IPS-18a (cell line): ENCODE data around the gene ANTXRL.
"Not testable (repeated sequence)": the region's sequence is repeated elsewhere in the genome, so short reads cannot be mapped to it uniquely, and the experiment has no call there.

Source experiments
- H3K27ac ChIP-seq: one replicate; pipeline ENCODE4 v1.5.1; 2013; ENCODE audit warnings: low read length
- H3K27me3 ChIP-seq: one replicate; pipeline ENCODE4 v1.6.1; 2013; ENCODE audit warnings: mild to moderate bottlenecking, low read length; ENCODE audit not compliant: control insufficient read depth, insufficient read depth
- H3K36me3 ChIP-seq: one replicate; pipeline ENCODE4 v1.6.1; 2013; ENCODE audit warnings: low read depth, low read length; ENCODE audit not compliant: control insufficient read depth
- H3K4me1 ChIP-seq: one replicate; pipeline ENCODE4 v1.6.1; 2013; ENCODE audit warnings: low read depth, low read length; ENCODE audit not compliant: control insufficient read depth
- H3K4me3 ChIP-seq: one replicate; pipeline ENCODE4 v1.5.1; 2013; ENCODE audit warnings: low read length
- H3K9ac ChIP-seq: one replicate; pipeline ENCODE4 v1.6.1; 2013; ENCODE audit warnings: mild to moderate bottlenecking, low read length, moderate library complexity
- H3K9me3 ChIP-seq: one replicate; pipeline ENCODE4 v1.6.1; 2013; ENCODE audit warnings: low read depth, low read length; ENCODE audit not compliant: control insufficient read depth

The ANTXRL gene

DNA sequence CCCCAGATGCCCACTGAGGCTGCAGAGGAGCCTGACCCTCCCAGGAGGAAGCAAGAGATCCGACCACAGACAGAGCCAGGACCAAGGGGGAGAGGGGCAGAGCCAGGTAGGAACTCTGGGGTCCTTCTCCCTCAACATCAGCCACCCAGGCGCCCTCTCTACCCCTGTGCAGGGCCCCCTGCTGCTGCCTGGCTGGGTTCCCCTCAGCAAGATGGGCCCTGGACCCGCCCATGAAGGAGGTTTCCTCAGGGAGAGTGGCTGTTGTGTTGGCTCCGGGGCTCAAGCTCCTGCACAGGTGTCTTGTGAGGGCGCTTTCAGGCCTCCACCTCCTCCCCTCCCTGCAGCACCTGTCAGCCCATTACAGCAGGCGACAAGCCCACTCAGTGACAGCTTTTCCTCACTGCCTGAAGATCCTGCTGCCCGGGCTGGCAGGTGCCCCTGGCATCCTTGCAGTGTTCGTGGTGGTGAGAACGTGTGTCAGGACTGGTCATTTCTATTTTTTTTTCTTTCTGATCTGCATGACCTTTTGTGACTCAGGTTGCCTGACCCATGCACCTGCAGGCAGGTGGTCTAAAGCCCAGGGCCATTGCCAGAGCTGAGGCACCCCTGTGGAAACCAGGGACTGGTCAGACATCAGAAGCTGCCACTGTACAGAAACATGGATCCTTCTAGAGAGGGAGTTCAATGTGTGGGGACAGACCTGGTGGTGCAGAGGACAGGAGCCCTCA lies 37.0 kb upstream of the ANTXRL start:
- H3K4me1 ChIP-seq, H3K27me3 ChIP-seq, H3K4me3 ChIP-seq, H3K27ac ChIP-seq, H3K36me3 ChIP-seq, H3K9me3 ChIP-seq, H3K9ac ChIP-seq: not testable (repeated sequence)

DNA sequence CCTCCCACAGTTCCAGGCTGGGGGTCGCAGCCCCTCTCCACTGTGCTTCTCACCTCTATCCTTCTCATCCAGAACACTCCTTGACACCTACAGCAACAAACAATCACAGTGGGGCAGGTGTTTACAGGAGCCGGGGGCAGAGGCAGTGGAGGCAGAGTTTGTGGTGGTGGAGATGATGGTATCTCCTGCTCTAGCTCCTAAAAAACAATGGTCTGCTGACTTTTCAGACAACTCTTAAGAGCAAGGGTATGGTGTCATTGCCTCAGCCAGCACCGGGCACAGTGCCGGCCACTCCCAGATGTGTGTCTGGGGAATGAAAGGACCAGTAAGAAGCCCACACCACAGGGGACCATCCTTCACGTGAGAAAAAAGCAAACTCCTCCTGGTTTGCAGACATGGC lies 36.3 kb upstream of the ANTXRL start:
- no peaks in the 10 kb centered on the region for H3K27me3 ChIP-seq
- H3K36me3 ChIP-seq, result no peaks in the 10 kb centered on the region
- no peak overlapping the region for H3K4me3 ChIP-seq
- no peak overlapping the region for H3K9ac ChIP-seq
- H3K4me1 ChIP-seq, result no peaks in the 10 kb centered on the region
- no peaks in the 10 kb centered on the region for H3K9me3 ChIP-seq
- no peak overlapping the region for H3K27ac ChIP-seq

DNA sequence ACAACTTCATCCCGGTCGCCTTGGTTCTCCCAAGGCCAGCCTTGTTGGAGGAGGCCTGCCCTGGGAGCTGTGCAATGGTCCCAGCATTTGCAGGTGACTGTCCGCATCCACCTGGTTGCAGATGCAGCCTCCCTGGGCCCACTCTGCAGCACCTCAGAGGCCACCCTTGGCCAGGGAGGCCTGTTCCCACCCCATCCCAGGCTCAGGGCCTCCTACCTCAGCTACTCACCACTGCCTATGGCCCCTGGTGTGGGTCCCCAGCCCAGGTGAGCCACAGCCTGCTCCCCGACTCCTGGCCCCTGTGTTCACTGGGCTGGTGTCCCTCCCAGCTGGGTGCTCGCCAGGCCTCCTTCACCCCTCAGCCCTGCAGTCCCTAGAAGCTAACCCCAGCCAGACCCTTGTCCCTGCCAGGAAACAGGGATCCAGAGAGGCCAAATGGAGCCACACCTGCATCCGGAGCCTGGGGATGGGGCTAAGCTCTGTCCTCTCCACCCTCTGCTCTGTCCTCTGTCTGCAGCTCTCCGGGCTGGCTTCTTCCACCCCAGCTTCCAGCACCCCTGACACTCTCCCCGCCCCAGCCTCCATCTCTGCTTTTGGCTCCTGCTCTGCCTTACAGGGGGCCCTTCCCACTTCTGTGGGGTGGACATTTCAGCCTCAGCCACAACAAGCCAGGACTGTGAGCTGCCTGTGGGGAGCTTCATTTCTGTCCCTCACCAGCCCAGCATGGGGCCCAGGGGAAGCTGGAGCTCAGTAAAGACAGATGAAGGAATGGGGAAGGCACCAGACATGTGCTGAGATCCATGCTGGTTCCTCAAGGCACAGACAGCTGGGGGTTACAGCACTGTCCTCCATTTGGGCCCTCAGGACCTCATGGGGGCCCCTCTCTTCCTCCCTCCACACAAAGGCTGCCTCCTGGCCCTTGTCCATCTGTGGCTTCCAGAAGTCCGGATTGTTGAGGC lies 35.6 kb upstream of the ANTXRL start:
- no peaks in the 10 kb centered on the region for H3K4me1 ChIP-seq
- no peaks in the 10 kb centered on the region for H3K9me3 ChIP-seq
- H3K4me3 ChIP-seq, result no peak overlapping the region
- no peak overlapping the region for H3K9ac ChIP-seq
- no peaks in the 10 kb centered on the region for H3K27me3 ChIP-seq
- H3K27ac ChIP-seq, result no peak overlapping the region
- no peaks in the 10 kb centered on the region for H3K36me3 ChIP-seq

DNA sequence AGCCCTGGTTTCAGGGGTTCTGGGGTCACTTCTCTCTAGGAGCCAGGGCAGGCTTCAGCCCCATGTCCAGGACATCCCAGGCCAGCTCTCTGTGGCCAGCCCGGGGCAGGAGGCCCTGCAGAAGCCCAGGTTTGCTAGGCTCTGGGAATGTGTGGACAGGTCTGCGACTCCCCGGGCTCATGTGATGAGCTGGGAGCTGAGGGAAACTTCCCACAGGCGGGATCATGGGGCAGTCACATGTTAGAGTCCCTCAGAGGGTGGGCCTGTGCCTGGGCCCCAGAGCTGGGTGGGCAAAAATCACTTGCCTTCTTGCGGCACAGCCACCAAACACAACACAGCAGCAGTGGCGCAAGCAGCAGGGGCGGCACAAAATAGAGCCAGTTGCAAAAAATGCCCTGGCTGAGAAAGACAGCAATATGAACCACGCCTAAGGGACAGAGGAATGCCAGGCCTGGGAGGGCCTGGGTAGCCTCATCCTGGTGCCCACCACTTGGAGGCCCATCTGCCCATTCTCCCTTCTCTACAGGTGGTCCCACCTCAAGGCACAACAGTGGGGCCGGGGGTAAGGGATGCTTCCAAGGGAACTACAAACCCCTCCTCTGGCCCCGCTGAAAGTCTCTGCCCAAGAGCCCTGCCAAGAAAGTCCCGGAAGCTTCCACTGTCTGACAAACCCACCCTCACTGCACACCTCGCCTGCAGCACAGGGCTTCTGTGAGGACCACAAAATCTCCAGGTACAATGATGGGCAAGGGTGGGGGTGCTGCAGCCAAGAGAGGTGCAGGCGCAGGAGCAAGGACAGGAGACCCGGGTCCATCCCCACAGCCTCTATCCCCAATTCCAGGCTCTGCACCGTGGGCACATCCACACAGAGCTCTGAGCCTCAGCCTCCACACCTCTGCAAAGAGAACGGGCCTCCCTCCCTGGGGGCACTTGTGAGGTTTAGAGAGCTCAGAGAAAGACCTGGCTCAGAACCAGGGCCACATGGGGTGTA lies 34.6 kb upstream of the ANTXRL start:
- H3K4me1 ChIP-seq, result no peaks in the 10 kb centered on the region
- no peaks in the 10 kb centered on the region for H3K36me3 ChIP-seq
- H3K9ac ChIP-seq, result no peak overlapping the region
- no peaks in the 10 kb centered on the region for H3K9me3 ChIP-seq
- H3K4me3 ChIP-seq, result no peak overlapping the region
- H3K27ac ChIP-seq, result no peak overlapping the region
- H3K27me3 ChIP-seq, result no peaks in the 10 kb centered on the region

DNA sequence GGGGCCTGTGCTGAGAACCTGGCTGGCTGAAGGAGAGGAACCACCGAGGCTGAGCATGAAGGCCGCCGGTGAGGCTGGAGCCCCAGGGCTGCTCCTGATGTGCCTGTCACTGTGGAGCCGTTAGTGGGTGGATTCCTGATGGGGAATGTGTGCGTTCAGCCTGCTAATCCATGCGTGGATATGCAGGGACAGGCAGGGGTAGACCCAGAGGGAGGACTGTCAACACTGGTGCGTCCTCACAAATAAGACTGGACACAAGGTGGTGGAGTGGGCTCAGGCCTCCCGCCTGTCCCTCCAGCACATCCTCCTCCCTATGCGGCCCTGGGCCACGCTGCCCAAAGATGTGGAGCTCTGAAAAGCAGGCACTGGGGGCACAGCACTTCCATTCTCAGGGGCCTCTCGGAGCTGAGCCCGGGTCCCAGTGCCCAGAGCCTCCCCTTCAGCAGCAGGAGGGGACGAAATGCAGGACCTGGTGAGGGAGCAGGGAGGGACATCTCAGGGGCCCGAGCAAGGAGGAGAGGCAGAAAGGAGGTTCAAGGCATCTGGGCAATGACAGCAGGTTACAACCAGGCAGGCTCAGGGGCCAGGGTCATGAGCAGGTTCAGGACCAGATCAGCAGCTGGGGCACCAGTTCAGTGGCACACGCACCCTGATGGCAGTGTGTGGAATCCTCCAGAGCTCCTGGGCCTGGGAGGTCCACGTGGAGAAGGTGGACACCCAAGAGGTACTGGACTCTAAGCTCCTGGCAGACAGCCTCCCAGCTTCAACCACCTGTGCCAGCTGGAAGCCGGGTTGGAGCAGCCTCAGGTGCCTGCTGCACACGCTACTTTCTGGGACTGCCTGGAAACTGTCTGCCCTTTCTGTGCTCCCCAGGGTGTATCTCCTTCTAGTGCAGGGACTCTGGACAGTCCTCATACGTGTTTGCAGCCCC lies 33.5 kb upstream of the ANTXRL start:
- H3K36me3 ChIP-seq, result no peaks in the 10 kb centered on the region
- no peak overlapping the region for H3K4me3 ChIP-seq
- no peaks in the 10 kb centered on the region for H3K9me3 ChIP-seq

DNA sequence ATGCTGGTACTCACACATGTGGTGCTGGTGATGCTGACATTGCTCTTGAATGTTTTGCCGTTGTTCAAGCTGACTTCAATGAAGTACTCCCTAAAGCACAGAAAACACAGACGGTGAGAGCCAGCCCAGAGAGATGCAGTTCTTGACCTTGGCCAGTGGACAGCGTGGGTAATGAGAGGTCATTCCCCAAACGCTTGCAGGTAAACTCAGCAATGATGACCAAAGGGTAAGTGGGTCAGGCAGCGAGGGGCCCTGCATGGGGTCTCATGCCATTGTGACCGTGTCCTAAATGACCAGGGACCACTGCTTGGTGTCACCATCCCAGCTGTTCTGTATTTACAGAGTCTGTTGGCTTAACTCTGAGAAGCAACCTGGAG lies 32.8 kb upstream of the ANTXRL start:
- no peaks in the 10 kb centered on the region for H3K4me1 ChIP-seq
- no peak overlapping the region for H3K4me3 ChIP-seq
- H3K9ac ChIP-seq, result no peak overlapping the region
- no peaks in the 10 kb centered on the region for H3K9me3 ChIP-seq
- H3K27me3 ChIP-seq, result no peaks in the 10 kb centered on the region
- no peaks in the 10 kb centered on the region for H3K36me3 ChIP-seq
- H3K27ac ChIP-seq, result no peak overlapping the region

More for the DNA sequence above, 33.5 kb upstream of the ANTXRL start:
- H3K4me1 ChIP-seq, result no peaks in the 10 kb centered on the region
- no peaks in the 10 kb centered on the region for H3K27me3 ChIP-seq
- no peak overlapping the region for H3K9ac ChIP-seq
- H3K27ac ChIP-seq, result no peak overlapping the region

DNA sequence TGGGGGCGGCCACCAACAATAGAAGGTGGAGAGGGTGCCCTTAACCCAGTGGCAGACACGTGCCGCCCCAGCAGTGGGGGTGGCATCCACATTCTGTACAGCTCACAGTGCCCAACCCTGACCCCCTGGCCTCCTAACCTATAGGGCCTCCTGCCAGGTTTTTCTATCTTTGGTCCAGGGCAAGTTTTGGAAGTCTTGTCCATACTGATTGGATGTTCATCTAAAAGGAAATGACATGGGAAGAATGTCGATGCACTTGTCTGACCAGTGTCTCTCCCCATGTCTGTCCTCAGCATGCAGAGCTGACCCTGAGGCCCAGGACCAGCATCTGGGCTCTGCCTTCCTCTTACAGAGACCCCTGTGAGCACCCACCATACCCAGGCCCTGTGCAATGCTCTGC lies 32.3 kb upstream of the ANTXRL start:
- Histone ChIP-seq H3K9ac (no peak overlapping the region), H3K27ac (no peak overlapping the region), H3K4me1 (no peaks in the 10 kb centered on the region), H3K4me3 (no peak overlapping the region), H3K36me3 (no peaks in the 10 kb centered on the region), H3K27me3 (no peaks in the 10 kb centered on the region), H3K9me3 (no peaks in the 10 kb centered on the region)

DNA sequence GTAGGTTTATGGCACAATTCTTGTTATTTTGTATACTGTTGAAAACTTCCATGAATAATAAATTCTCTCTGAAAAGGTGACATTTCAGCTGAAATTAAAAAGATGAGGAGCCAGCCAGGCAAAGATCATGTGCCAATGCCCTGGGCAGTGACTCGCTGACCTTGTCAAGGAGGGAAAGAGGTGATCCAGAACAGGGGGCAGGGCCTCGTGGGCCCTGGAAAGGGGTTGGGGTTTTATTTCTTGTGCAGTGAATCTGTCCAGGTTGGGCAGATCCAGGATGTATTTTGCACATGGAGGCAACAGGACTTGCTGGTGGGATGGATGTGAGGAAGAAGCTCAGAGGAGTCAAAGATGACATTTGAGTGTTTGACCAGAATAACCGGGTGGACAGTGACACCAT lies 31.6 kb upstream of the ANTXRL start:
- H3K4me3 ChIP-seq, H3K27ac ChIP-seq, H3K27me3 ChIP-seq, H3K36me3 ChIP-seq, H3K4me1 ChIP-seq, H3K9me3 ChIP-seq, H3K9ac ChIP-seq: not testable (repeated sequence)

DNA sequence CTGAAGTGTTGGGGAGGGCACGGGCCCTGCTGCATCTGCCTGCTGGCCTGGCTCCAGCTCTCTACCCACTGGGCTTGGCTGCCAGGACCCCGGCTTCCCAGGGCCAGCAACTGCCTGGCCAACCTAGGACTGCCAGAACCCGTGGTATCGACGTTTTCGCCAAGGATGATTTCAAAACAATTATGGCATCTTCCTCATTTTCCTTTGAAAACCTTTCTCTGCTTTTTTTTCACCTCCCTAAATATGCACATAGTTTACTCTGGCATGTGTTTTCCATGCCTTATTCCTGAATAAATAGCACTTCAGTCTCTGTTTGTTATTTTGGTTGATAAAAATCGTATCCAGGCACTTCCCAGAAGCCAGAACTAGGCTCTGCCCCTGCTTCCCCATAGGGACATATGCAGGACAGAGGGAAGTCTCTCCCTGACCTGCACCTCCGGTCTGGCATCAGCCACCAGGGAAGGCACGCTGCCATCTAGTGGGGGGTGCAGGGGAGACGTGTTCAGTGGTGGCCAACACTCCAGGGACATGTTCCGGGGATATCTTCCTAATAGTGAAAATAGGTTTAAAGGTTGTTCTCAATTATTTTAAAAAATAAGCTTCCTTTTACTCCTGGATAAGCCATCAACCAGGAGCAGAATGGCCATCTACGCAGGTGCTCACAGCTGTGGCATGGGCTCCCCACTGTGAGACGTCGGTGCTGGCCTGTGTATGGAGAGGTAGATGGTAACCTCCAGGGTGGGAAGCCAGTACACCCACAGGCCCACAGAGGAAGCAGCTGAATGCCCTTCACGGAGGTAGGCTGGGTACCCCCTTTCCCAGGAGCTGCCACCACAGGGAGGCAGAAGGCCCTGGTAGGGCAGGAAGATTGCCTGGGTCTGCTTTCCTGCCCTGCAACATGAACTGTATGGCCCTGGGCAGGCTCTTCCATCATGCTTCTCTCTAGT lies 30.7 kb upstream of the ANTXRL start:
- H3K4me1 ChIP-seq, result no peaks in the 10 kb centered on the region
- no peaks in the 10 kb centered on the region for H3K9me3 ChIP-seq
- no peaks in the 10 kb centered on the region for H3K27me3 ChIP-seq
- no peak overlapping the region for H3K27ac ChIP-seq
- no peak overlapping the region for H3K4me3 ChIP-seq
- H3K9ac ChIP-seq, result no peak overlapping the region
- H3K36me3 ChIP-seq, result no peaks in the 10 kb centered on the region

DNA sequence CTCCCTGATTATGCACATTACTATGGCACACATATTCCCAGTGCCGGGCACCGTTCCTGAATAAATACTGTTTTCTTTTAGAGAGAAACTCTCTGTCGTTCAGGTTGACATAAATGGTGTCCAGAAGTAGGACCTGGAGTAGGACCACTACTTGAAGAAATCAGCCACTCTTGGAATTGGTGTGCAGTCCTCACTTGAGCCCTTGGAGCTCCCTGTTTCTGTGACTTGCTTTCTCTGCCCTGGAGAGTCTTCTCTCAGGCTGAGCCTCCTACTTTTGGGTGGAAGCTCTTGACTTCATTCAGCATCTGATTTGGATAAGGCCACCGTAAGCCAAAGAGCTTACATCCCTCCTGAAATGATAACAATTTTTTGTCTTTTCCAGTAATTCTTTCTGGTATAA lies 29.7 kb upstream of the ANTXRL start:
- H3K36me3 ChIP-seq, result no peaks in the 10 kb centered on the region
- no peak overlapping the region for H3K9ac ChIP-seq
- H3K4me1 ChIP-seq, result no peaks in the 10 kb centered on the region
- H3K27ac ChIP-seq, result no peak overlapping the region
- no peak overlapping the region for H3K4me3 ChIP-seq
- no peaks in the 10 kb centered on the region for H3K9me3 ChIP-seq
- no peaks in the 10 kb centered on the region for H3K27me3 ChIP-seq
